Nephron (organoid): Measurements from ENCODE around the gene TRIML2.

Experiments
- H3K27ac Mint-ChIP-seq, 3 experiments: 2 replicates each; pipeline ENCODE4 v1.8.0; 2020; ENCODE audit warnings: mixed read lengths in 3 of 3, mild to moderate bottlenecking in 2 of 3, moderate library complexity in 1 of 3
- H3K27me3 Mint-ChIP-seq: 2 replicates; pipeline ENCODE4 v1.8.0; 2021; ENCODE audit warnings: low read depth, mild to moderate bottlenecking, moderate library complexity, mixed read lengths
- H3K36me3 Mint-ChIP-seq: 2 replicates; pipeline ENCODE4 v1.8.0; 2020; ENCODE audit warnings: low read depth, mixed read lengths
- H3K4me1 Mint-ChIP-seq: 2 replicates; pipeline ENCODE4 v1.8.0; 2020; ENCODE audit warnings: mixed read lengths
- H3K4me3 Mint-ChIP-seq, 3 experiments: 2 replicates each; pipeline ENCODE4 v1.8.0; 2020; ENCODE audit warnings: mild to moderate bottlenecking in 3 of 3, mixed read lengths in 3 of 3, moderate library complexity in 2 of 3
- H3K9me3 Mint-ChIP-seq: 2 replicates; pipeline ENCODE4 v1.8.0; 2020; ENCODE audit warnings: mixed read lengths
- TF ChIP-seq, protein P1 (sequence below), 3 experiments: fragments of 200-600 bp; sonication (generic); IDR thresholded peaks; one replicate each; pipeline ENCODE4 v1.5.0; 2021; ENCODE audit warnings: antibody characterized with exemption in 3 of 3; ENCODE audit not compliant: unreplicated experiment in 3 of 3

Gene TRIML2

GRCh38 chr4:188145601-188146000 lies 36.2 kb upstream of the TRIML2 start:
- H3K36me3 Mint-ChIP-seq, result no peaks in the 10 kb centered on the region
- H3K4me1 Mint-ChIP-seq, result no peaks in the 10 kb centered on the region
- H3K27ac Mint-ChIP-seq, result no peak overlapping the region
- no peaks in the 10 kb centered on the region for H3K27me3 Mint-ChIP-seq
- H3K4me3 Mint-ChIP-seq, result no peak overlapping the region
- TF ChIP-seq, protein P1, sequence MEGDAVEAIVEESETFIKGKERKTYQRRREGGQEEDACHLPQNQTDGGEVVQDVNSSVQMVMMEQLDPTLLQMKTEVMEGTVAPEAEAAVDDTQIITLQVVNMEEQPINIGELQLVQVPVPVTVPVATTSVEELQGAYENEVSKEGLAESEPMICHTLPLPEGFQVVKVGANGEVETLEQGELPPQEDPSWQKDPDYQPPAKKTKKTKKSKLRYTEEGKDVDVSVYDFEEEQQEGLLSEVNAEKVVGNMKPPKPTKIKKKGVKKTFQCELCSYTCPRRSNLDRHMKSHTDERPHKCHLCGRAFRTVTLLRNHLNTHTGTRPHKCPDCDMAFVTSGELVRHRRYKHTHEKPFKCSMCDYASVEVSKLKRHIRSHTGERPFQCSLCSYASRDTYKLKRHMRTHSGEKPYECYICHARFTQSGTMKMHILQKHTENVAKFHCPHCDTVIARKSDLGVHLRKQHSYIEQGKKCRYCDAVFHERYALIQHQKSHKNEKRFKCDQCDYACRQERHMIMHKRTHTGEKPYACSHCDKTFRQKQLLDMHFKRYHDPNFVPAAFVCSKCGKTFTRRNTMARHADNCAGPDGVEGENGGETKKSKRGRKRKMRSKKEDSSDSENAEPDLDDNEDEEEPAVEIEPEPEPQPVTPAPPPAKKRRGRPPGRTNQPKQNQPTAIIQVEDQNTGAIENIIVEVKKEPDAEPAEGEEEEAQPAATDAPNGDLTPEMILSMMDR (IDR thresholded peaks at IDR 0.05; ENCODE audit: unreplicated experiment in 3 of 3), result no peak
- H3K9me3 Mint-ChIP-seq, result peaks cover 3% of the 10 kb centered on the region

- Mint-ChIP-seq H3K9me3 (peaks cover 3% of the 10 kb centered on the region), H3K4me3 (no peak overlapping the region), H3K27me3 (no peaks in the 10 kb centered on the region), H3K4me1 (no peaks in the 10 kb centered on the region), H3K36me3 (no peaks in the 10 kb centered on the region), H3K27ac (no peak overlapping the region)
- TF ChIP-seq, protein P1 (IDR thresholded peaks at IDR 0.05; ENCODE audit: unreplicated experiment in 3 of 3), result no peak
Measured at GRCh38 chr4:188143731-188144130, 34.3 kb upstream of the TRIML2 start.

DNA sequence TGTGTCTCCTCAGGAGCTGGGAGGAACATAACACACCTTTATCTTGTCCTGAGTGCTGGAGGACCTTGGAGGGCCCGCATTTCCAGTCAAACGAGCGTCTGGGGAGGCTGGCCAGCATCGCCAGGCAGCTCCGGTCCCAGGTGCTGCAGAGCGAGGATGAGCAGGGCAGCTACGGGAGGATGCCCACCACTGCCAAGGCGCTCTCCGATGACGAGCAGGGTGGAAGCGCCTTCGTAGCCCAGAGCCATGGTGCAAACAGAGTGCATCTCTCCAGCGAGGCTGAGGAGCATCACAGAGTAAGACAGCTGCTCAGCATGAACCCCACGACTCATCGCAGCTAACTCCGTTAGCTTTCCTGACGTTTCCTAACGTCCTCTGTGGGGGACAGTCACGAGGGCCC lies 30.3 kb upstream of the TRIML2 start:
- Mint-ChIP-seq H3K27me3 (no peaks in the 10 kb centered on the region), H3K9me3 (no peaks in the 10 kb centered on the region), H3K4me1 (no peaks in the 10 kb centered on the region), H3K4me3 (no peak overlapping the region), H3K27ac (no peak overlapping the region), H3K36me3 (no peaks in the 10 kb centered on the region)
- TF ChIP-seq, protein P1 (IDR thresholded peaks at IDR 0.05; ENCODE audit: unreplicated experiment in 3 of 3), result no peak

DNA sequence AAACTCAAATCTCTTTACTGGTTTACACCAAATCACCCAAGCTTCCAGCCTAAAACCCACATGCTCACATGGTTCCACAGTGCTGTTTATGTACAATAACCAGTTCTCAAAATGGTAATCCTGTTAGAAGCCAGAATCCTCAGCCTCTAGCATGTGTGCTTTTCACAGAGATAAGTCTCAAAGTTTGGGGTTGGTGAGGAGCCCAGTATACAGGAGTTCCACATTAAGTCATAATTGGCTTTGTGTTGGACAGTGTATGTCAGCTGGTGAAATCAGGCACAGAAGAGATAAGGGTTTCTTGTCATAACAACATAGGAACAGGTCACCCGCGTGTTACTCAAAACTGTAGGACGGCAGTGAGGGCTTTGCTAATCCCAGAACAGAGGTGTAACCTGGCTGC lies 29.7 kb upstream of the TRIML2 start, which contains the start of gene TRIML1:
TSS of gene TRIML1 (plus strand) at position 301 of the 400 bp plus-strand sequence. CDS start 118 bp downstream, outside the sequence.
- no peaks in the 10 kb centered on the region for H3K4me1 Mint-ChIP-seq
- no peaks in the 10 kb centered on the region for H3K36me3 Mint-ChIP-seq
- no peak within 1 kb of the TSS for H3K4me3 Mint-ChIP-seq
- H3K27ac Mint-ChIP-seq, result no peak within 1 kb of the TSS
- no peaks in the 10 kb centered on the region for H3K27me3 Mint-ChIP-seq
- no peaks in the 10 kb centered on the region for H3K9me3 Mint-ChIP-seq
- TF ChIP-seq, protein P1 (IDR thresholded peaks at IDR 0.05; ENCODE audit: unreplicated experiment in 3 of 3), result no peak

DNA sequence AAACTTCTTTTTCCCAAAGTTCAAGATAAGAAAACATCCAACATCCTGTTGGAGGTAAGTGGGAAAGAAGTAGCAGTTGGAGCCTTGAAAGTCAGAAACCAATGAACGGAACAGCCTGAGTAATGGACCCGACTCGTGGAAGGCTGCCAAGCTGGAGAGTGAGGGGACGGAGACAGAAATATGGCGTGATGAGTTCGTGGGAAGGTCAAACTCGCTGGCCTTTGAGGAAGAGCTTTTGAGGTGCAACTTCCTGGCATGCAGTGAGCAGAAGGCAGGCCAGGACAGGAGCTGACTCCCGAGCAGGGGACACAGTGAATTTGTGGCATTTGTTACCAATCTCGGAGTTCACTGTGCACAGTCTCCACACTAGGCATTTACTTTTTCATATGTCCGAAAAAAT lies 28.8 kb upstream of the TRIML2 start:
- no peaks in the 10 kb centered on the region for H3K4me1 Mint-ChIP-seq
- no peaks in the 10 kb centered on the region for H3K36me3 Mint-ChIP-seq
- no peaks in the 10 kb centered on the region for H3K27me3 Mint-ChIP-seq
- no peak overlapping the region for H3K4me3 Mint-ChIP-seq
- no peaks in the 10 kb centered on the region for H3K9me3 Mint-ChIP-seq
- TF ChIP-seq, protein P1 (IDR thresholded peaks at IDR 0.05; ENCODE audit: unreplicated experiment in 3 of 3), result no peak
- no peak overlapping the region for H3K27ac Mint-ChIP-seq

GRCh38 chr4:188132232-188132631 lies 22.8 kb upstream of the TRIML2 start:
- Mint-ChIP-seq H3K4me1 (no peaks in the 10 kb centered on the region), H3K9me3 (no peaks in the 10 kb centered on the region), H3K27me3 (peaks cover 4% of the 10 kb centered on the region), H3K4me3 (no peak overlapping the region), H3K36me3 (no peaks in the 10 kb centered on the region), H3K27ac (no peak overlapping the region)
- TF ChIP-seq, protein P1 (IDR thresholded peaks at IDR 0.05; ENCODE audit: unreplicated experiment in 3 of 3), result no peak
